Stimulated activated CD8-positive, alpha-beta memory T cell treated with anti-CD3 and anti-CD28 coated beads, Interleukin-7, amount 100 ng/mL, for 1 hour (primary cell): ENCODE measurements around the gene FN1.

Source experiments
- DNase-seq, 2 donors: peaks; one replicate each; pipeline ENCODE4 v3.0.0-alpha.2; 2020; ENCODE audit warnings: low read depth in 2 of 2

The FN1 gene

DNA sequence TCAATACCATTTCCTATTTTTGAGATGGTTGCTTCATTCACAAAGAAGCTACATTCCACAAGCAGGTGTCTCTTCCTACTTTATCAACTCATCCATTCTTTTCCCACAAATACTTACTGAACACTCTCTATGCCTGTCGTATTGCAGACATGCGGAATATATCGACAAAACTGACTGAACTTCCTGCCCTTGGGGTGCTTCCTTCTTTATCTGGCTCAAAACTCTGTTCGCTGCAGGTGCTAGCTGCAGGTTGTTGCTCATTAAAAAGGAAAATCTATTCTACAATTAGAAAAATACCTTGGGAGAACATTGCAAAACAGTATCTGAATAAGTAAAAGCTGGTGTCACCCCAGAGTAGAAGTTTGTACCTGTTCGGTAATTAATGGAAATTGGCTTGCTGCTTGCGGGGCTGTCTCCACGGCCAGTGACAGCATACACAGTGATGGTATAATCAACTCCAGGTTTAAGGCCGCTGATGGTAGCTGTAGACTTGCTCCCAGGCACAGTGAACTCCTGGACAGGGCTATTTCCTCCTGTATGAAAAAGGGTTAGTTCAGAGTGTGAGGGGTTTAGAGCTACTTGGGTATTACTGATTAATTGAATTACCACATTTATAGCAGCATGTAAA, 52.1 kb downstream of the FN1 start:
- no peak for DNase-seq

DNA sequence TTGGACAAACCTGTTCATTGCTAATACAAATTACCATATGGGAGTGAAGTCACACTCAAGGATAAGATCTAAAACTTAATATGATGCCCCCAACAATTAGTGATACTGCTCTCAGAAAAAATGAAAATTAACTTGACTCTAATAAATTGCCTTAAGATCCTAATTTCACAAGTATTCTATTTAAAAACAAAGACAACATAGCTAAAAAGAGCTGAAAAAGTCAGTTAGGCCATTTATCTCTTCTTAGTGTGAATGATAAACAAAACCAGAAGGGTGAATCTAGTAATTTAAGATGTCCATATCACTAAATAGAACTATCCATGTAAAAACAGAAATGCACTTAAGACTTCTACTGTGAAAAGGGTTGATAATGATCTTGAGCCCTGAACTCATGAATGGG, 53.4 kb downstream of the FN1 start:
- DNase-seq, result no peak

DNA sequence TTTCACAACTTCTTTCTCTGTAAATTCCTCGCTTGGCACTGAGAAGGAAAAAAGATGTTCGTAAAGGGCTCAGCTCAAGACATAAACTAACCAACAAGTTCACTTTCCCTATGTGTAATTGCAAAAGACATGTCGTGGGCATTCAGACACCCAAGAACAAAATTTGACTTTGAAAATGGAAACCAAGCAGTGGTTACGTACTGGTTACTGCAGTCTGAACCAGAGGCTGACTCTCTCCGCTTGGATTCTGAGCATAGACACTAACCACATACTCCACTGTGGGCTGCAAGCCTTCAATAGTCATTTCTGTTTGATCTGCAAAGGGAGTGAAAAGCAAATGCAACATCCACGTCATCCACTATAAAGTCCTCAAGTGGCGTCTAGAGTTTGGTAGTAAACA, 53.9 kb downstream of the FN1 start:
- no peak for DNase-seq

DNA sequence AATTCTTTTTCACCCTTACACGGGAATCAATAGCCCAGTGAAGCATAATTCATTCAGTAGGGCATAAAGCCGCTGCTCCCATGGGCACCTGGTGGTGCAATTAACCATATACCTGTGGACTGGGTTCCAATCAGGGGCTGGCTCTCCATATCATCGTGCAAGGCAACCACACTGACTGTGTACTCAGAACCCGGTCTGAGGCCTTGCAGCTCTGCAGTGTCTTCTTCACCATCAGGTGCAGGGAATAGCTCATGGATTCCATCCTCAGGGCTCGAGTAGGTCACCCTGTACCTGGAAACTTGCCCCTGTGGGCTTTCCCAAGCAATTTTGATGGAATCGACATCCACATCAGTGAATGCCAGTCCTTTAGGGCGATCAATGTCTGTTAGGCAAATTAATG, 55.2 kb downstream of the FN1 start:
- DNase-seq, result no peak

DNA sequence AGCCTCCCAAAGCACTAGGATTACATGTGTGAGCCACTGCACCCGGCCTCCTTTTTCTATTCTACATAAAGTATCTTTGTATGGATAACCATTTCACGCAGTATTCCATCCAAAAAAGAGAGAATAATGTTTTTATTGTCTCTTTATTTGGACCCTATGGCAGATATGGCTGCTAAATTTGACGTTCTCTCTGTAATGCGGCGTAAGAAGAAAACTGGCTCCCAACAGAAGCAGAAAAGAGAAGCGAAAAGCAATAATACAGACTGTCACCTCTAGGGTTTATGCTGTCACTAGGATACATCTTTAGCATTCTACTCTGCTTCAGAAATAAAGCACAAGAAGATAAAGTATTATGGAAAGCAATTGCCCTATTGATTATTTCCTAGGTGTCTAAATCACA, 55.9 kb downstream of the FN1 start:
- no peak for DNase-seq

DNA sequence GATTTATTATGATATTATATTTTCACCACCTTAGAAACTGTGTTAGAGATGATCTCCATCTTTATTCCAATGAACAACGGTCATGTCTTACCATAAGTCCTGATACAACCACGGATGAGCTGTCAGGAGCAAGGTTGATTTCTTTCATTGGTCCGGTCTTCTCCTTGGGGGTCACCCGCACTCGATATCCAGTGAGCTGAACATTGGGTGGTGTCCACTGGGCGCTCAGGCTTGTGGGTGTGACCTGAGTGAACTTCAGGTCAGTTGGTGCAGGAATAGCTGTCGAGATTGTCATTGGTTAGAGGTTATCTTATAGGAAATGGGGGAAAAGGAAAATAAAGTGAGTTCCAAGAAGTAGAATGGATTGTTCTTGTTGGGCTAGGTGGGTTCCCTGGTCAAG, 56.8 kb downstream of the FN1 start:
- no peak for DNase-seq

DNA sequence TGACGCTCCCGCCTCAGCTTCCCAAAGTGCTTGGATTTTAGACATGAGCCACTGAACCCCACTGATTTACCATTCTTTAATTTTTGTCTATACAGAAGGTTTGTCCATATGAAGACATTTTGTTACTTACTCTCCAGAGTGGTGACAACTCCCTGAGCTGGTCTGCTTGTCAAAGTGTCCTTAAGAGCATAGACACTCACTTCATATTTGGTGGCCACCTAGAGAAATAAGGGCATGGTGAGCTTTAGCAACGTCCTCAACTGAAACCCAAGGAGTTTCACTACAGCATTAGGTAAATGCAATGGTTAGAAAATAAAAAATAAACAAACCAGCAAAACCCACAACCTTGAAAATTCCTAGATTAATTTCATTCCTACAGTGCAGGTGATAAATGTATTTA, 57.8 kb downstream of the FN1 start:
- no peak for DNase-seq

DNA sequence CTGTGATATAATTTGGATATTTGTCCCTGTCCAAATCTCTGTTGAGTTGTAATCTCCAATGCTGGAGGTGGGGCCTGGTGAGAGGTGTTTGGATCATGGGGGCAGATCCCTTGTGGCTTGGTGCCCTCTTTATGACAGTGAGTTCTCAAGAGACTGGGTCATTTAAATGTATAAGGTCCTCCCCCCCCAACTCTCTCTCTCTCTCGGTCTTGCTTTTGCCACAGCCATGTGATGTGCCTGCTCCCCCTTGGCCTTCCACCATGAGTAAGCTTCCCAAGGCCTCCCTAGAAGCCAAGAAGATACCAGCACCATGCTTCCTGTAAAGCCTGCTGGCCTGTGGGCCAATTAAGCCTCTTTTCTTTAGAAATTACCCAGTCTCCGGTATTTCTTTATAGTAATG, 58.6 kb downstream of the FN1 start:
- DNase-seq, result no peak

DNA sequence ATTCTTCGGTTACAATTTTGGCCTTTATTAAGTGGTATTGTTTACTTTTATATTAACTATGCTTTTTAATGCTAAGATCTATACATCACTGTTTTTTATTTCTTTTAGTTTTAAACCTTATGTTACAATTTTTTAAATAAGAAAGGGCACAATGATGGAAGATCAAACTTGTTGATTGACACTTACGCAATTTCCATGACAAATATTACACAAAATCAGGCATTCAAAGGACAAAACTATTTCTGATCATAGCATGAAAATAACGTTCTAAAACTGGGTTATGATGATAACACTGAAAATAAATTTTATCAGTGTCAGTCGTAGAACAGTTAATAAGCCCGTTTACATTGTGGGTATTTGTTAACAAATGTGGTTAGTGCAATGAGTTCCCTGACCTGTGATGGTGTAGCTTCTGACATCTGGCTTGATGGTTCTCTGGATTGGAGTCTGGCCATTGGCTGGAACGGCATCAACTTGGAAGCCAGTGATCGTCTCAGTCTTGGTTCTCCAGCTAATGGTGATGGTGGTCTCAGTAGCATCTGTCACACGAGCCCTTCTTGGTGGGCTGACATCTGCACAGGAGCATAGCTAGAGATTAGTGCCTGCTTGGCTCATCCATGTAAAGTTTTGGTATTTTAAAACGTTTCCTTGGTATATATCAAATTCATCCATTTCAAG, 59.6 kb downstream of the FN1 start:
- no peak for DNase-seq

DNA sequence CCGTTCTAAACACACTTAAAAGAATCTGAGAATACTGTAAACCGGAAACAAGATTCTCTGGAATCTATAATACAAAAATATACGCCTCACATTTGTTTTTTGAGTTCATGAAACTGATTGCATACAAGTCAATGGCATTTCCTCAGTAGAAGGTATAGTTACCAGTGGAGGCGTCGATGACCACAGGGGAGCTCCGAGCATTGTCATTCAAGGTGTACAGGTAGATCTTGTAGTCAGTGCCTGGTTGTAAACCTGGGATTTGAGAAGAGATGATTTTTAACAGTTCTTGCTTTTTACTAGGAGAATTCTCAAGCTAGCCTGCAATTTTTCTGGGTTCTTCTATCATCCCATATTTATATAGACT, 60.4 kb downstream of the FN1 start:
- no peak for DNase-seq

DNA sequence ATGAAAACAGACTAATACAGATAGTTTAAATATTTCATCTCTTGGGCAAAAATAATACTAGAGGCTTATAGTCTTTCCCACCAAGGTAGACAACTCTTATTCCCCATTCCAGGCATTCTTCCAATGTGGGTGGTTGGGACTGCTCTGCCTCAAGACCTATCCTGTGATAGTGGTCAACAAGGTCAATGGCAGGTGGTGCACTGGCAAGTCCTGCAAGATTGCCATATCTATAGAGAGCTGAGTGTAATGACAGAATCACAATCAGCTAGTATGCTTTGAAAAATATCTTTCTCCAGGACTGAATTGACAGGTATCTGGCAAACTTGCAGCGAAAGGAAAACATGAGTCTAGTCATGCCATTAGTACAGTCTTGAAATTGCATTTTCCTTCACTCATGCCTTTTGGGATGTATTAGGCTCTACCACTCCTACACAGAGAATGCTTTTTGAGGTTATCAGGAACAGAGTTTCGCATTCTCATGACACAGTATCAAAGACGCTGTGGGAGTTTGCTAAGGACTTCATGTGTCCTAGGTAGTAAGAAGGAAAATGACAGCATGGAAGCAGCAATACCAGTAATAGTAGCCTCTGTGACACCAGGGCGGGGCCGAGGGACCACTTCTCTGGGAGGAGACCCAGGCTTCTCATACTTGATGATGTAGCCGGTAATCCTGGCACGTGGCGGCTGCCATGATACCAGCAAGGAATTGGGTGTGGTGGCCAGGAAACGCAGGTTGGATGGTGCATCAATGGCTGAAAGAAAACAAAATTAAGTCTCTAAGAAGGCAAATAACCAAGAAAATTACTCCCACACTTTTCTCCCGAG, 61.0 kb downstream of the FN1 start:
- no peak for DNase-seq

DNA sequence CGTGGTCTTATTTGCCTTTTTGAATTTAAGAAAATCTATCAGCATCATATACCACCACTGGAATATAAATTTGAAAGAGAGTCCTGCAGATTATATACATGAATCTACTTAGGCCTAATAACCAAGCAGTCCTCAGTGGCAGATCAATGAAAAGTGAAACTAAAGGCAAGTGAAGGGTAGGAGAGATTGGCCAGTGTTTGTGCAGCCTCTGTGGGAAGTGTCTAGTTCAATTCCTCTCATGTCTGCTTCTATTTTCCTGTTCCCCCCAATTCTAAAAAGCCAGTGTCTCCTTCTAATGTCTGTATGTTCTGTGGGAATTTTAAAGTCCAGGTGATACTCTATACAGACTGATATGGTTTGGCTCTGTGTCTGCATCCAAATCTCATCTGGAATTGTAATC, 61.9 kb downstream of the FN1 start:
- DNase-seq, result no peak

DNA sequence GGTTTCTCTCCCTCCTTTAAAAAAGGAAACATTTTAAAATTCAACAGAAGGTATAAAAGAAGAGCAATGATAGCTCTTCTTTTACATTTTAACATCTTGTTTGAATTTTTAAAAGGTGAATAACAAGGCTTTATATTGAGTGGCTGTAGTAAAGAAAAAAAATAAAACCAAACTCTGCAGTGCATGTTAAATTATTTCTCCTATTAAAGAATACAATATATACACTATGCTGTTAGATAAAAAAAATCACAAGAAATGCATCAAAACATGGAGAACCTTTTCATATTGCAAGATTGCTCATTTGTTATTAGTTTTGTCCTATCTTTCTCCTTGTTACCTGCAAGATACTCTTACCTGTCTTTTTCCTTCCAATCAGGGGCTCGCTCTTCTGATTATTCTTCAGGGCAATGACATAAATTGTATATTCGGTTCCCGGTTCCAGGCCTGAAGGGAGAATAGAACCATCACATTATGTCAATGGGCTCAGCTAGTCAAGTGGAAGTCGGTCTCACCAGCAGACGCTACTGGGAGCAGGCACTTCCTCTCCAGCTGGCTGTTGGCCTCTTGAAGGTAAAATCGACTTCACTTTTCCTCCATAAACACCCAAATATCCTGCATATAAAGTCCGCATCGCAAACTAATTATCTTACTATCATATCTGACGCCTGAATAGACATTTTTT, 62.8 kb downstream of the FN1 start:
- DNase-seq, result no peak

DNA sequence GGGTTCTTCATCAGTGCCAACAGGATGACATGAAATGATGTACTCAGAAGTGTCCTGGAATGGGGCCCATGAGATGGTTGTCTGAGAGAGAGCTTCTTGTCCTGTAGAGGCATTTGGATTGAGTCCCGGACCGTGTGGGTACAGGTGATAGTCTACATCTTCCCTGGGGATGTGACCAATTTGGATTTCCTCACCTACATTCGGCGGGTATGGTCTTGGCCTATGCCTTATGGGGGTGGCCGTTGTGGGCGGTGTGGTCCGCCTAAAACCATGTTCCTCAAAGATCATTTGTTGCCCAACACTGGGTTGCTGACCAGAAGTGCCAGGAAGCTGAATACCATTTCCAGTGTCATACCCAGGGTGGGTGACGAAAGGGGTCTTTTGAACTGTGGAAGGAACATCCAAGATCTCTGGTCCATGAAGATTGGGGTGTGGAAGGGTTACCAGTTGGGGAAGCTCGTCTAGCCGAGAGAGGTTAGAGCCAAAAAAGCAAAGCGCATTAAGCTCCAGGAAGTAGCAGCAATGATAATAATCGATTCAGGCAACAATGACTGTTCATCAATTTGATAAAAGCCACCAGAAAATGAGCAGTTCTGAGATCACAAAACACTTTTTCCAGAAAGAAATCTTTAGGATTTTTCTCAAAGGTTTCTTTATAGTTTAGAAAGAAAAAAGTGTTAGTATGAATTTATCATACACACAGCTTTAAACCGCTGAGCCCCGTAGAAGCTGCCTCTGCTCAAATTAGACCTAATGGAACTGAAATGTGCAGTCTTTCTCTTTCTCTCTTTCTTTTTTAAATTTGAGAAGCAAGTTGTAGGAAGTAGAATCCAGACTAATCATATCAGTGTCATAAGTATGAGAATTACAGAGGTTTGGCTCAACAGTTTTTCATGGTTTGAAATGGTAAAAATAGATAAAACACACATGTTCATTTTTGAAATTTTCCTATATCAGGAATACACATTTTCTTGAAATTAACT, 63.7 kb downstream of the FN1 start:
- DNase-seq, result no peak

DNA sequence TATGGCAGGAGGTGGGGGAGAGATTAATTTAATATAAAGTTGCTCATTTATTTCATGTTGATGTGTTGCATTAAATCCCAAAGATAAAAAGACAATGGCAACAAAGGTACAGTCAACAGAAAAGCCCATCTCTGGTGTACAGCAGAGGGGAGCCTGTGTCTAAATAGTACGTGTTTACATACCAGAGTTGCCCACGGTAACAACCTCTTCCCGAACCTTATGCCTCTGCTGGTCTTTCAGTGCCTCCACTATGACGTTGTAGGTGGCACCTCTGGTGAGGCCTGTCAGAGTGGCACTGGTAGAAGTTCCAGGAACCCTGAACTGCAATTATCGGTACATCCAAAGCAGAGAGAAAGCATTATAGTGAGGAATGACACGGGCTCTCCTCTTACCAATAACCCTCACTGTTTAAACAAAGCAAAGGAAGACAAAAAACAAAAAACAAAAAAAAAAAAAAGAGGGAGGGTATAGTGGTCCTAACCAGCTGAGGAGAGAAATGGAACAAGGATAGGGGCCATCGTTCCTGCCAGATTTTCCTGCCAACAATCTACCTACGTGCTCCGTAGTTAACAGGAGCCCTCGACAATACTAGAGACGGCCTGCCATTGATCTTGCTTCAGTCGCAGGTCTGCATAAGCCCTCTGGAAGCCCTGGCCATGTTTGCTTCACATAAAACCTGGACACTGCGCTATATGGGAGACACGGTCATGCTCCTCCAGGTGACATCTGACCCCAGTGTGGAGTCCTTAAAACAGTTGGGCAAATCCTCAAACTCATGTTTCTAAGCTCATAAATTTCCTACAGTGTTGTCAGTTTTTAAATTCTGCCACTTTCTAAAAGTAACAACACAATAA, 65.5 kb downstream of the FN1 start:
- DNase-seq, result no peak

DNA sequence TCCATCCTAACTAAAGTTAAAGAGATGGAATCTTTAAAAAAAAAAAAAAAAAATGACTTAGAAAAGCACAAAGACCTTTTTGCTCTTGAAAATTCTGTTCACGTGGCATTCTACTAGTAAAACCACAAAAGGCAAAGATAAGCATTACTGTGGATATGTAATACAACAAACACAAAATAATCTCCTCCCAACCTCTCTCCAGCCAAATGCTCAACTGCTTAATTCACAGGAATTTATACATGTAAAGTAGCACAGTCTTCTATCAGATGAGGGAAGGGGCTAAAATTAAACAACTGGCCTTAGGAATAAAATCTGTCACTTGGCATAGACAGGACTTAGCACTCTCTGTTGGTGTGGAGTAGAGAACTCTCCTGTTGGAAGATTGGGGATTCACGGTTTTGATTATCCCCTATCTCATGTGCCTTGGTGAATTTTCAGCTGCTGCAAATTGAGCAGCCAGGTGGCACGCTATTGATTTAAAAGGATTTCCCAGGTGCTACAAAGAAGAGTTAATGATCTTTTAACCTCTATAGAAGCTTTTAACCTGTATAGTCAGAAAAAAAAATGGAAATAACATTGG, 66.6 kb downstream of the FN1 start:
- no peak for DNase-seq

DNA sequence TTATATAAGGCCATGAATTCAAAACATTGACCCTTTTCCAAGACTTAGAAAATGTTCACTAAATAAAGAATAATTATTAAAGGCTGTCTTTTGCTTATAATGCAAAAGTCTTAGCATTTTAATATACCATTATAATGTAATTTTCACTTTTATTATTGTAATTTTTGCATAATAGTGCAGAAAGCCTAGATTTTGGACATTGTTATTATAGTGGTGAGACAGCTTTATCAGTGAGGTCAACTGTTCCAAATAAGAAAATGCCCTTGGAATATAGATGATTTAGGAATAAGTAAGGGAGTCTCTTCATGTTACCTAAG, 67.4 kb downstream of the FN1 start:
- no peak for DNase-seq

DNA sequence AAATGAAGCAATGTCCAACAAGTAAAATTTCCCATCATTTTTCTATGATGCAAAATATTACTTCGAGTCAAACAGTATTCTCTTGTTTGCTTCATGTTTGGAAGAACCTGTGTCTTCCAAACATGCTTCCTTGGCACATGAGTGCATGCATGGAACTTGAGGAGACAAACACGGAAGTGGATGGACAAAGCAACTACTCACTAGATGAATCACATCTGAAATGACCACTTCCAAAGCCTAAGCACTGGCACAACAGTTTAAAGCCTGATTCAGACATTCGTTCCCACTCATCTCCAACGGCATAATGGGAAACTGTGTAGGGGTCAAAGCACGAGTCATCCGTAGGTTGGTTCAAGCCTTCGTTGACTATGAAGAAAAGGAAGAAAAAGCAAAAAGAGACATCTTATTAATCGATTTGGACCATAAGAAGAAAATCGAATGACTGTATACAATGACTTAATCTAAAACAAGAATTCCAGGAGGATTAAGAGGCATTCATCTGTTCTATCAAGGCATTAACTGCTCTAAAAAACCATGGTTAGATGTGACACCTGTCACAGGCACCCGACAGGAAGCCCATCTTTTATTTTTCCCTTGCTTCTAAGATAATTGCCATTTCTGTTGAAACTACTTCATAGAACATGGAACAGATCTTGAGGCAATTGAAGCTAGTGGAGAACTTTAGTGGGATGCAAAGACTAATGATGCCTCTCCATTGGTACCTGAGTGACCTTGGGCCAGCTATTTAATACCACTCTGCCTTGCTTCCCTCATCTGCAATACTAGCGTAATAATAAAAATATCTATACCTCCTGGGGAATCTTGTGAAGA, 68.0 kb downstream of the FN1 start:
- no peak for DNase-seq

DNA sequence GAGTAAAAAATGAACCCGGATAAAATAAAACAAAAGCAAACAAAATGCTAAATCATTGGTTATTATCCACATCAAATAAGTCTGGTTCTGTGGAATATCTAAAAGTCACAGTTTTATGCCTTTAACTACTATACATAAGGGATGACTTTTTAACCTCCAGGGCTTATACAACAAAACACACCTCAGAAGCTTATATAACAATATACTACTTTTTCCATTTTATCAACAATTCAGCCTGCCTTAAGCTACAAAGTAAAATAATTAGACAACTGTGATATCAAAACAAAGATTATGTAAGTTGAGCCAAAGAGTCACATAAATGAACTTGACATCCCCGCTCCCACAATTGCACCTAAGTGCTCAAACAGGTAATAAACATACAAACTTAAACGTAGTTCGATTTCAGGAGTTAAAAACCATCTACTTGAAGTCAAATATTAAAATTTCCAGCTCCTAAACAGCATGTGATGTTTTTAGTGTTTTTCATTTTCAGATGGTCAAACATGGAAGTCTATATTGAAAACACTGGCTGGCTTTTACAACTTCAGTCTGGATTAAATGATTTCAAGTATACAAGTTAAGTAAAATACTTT, 69.3 kb downstream of the FN1 start:
- DNase-seq, result no peak
